ENCODE measurements around the gene PLCL2. TPM values are rescaled to one million over a fixed set of nuclear protein-coding genes. Genes with fewer than 3 reads are reported as not detected.
"Not testable (repeated sequence)": the region's sequence is repeated elsewhere in the genome, so short reads cannot be mapped to it uniquely, and the experiment has no call there.

Gene PLCL2
- total RNA-seq, 4 donors from 2014 or later: 5.1 to 12.3 (median 6.9) TPM

DNA sequence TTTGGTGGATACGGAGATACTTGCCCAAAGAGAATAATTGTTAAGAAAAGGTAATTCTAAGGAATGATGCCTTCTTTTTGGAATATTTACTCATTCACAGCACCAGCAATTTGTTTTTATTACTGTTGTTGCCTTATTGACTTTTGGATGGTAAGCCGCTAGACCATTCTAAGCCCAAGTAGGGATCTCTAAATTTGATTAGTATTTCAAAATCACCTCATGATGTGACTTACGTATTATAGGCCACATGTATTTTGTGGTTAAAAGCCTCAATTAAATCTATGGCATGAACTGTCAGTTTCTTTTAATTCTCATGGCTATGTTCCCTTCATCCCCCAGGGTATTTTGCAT lies 94.1 kb downstream of the PLCL2 start:
- no peak overlapping the region for H3K27ac ChIP-seq
- 56 to 76% methylated on average over 3 of the region's 3 CpGs for WGBS, 2 donors (ENCODE audit: low coverage in 1 of 2)

DNA sequence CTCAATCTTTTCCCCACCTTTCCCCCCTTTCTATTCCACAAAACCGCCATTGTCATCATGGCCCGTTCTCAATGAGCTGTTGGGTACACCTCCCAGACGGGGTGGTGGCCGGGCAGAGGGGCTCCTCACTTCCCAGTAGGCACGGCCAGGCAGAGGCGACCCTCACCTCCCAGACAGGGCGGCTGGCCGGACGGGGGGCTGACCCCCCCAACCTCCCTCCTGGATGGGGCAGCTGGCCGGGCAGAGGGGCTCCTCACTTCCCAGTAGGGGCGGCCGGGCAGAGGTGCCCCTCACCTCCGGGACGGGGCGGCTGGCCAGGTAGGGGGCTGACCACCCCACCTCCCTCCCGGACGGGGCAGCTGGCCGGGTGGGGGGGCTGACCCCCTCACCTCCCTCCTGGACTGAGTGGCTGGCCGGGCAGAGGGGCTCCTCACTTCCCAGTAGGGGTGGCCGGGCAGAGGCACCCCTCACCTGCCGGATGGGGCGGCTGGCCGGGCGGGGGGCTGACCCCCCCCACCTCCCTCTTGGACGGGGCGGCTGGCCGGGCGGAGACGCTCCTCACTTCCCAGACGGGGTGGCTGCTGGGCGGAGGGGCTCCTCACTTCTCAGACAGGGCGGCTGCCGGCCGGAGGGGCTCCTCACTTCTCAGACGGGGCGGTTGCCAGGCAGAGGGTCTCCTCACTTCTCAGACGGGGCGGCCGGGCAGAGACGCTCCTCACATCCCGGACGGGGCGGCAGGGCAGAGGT lies 95.2 kb downstream of the PLCL2 start:
- not testable (repeated sequence) for H3K4me1 ChIP-seq, H3K27me3 ChIP-seq, H3K9me3 ChIP-seq, H3K36me3 ChIP-seq, H3K4me3 ChIP-seq, ATAC-seq, H3K27ac ChIP-seq
- no CpG with 5 or more reads among the region's 43 CpGs for WGBS, 2 donors (ENCODE audit: low coverage in 1 of 2)

More for the DNA sequence above, 94.1 kb downstream of the PLCL2 start:
- Histone ChIP-seq H3K27me3 (no peaks in the 10 kb centered on the region), H3K9me3 (no peaks in the 10 kb centered on the region), H3K4me3 (no peak overlapping the region), H3K36me3 (no peaks in the 10 kb centered on the region), H3K4me1 (no peaks in the 10 kb centered on the region)
- TF ChIP-seq CTCF (IDR thresholded peaks at IDR 0.05): no peak
- TF ChIP-seq POLR2AphosphoS5 (IDR thresholded peaks at IDR 0.05): no peak
- no peak for TF ChIP-seq EP300 (IDR thresholded peaks at IDR 0.05)
- no peak for TF ChIP-seq POLR2A (IDR thresholded peaks at IDR 0.05)
- no peak for ATAC-seq

DNA sequence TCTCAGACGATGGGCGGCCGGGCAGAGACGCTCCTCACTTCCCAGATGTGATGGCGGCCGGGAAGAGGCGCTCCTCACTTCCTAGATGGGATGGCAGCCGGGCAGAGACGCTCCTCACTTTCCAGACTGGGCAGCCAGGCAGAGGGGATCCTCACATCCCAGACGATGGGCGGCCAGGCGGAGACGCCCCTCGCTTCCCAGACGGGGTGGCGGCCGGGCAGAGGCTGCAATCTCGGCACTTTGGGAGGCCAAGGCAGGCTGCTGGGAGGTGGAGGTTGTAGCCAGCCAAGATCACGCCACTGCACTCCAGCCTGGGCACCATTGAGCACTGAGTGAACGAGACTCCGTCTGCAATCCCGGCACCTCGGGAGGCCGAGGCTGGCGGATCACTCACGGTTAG lies 95.8 kb downstream of the PLCL2 start:
- not testable (repeated sequence) for H3K4me1 ChIP-seq, ATAC-seq, H3K27ac ChIP-seq, H3K4me3 ChIP-seq, H3K27me3 ChIP-seq, H3K9me3 ChIP-seq, H3K36me3 ChIP-seq
- WGBS, 2 donors (ENCODE audit: low coverage in 1 of 2): no CpG with 5 or more reads among the region's 26 CpGs

- no peaks in the 10 kb centered on the region for H3K36me3 ChIP-seq
- no peak overlapping the region for H3K27ac ChIP-seq
- 78 to 95% methylated on average over 6 of the region's 6 CpGs for WGBS, 2 donors (ENCODE audit: low coverage in 1 of 2)
- no peaks in the 10 kb centered on the region for H3K27me3 ChIP-seq
- H3K4me3 ChIP-seq: no peak overlapping the region
- ATAC-seq: no peak
- TF ChIP-seq POLR2A (IDR thresholded peaks at IDR 0.05): no peak
- no peak for TF ChIP-seq EP300 (IDR thresholded peaks at IDR 0.05)
- no peak for TF ChIP-seq POLR2AphosphoS5 (IDR thresholded peaks at IDR 0.05)
- TF ChIP-seq CTCF (IDR thresholded peaks at IDR 0.05): no peak
- no peaks in the 10 kb centered on the region for H3K4me1 ChIP-seq
- no peaks in the 10 kb centered on the region for H3K9me3 ChIP-seq
Measured at GRCh38 chr3:16982460-16982859, 97.7 kb downstream of the PLCL2 start.

DNA sequence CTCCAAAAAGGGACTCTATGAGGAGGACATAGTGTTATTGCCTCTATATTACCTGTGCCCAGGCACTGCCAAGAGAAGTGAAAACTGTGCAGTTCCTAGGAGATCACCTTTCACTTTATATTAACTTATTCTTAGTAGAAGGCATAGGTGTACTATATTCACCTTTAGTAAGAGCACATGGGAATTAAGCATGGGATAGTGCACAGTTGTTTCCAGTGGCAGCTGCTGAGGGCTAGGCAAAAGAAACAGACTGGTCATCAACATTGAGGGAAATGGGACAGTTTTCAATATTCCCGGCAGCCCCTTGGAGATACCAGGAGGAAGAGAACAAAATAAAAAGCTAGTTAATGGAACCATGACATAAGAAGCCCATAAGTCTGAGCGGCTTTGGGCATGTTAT lies 100.9 kb downstream of the PLCL2 start:
- Histone ChIP-seq H3K27ac (no peak overlapping the region), H3K9me3 (no peaks in the 10 kb centered on the region), H3K27me3 (no peaks in the 10 kb centered on the region), H3K4me3 (no peak overlapping the region), H3K36me3 (no peaks in the 10 kb centered on the region), H3K4me1 (no peaks in the 10 kb centered on the region)
- no peak for TF ChIP-seq CTCF (IDR thresholded peaks at IDR 0.05)
- no peak for TF ChIP-seq POLR2A (IDR thresholded peaks at IDR 0.05)
- no peak for TF ChIP-seq EP300 (IDR thresholded peaks at IDR 0.05)
- no peak for TF ChIP-seq POLR2AphosphoS5 (IDR thresholded peaks at IDR 0.05)
- ATAC-seq: no peak
- 100% methylated on average over 2 of the region's 2 CpGs; no CpG with 5 or more reads in 1 of the 2 donors for WGBS, 2 donors (ENCODE audit: low coverage in 1 of 2)

GRCh38 chr3:16987141-16987540 lies 102.4 kb downstream of the PLCL2 start:
- no peak overlapping the region for H3K4me3 ChIP-seq
- TF ChIP-seq EP300 (IDR thresholded peaks at IDR 0.05): no peak
- no peak for TF ChIP-seq CTCF (IDR thresholded peaks at IDR 0.05)
- TF ChIP-seq POLR2A (IDR thresholded peaks at IDR 0.05): no peak
- no peak for TF ChIP-seq POLR2AphosphoS5 (IDR thresholded peaks at IDR 0.05)
- no peaks in the 10 kb centered on the region for H3K4me1 ChIP-seq
- ATAC-seq: no peak
- no peak overlapping the region for H3K27ac ChIP-seq
- H3K36me3 ChIP-seq: no peaks in the 10 kb centered on the region
- no peaks in the 10 kb centered on the region for H3K9me3 ChIP-seq
- 83 to 87% methylated on average over 3 to 4 of the region's 4 CpGs for WGBS, 2 donors (ENCODE audit: low coverage in 1 of 2)
- no peaks in the 10 kb centered on the region for H3K27me3 ChIP-seq

Measured in gastroesophageal sphincter (tissue), 4 donors.